HEK293 (cell line): Measurements from ENCODE around the gene TRAPPC2.

Experiments used
- CTCF ChIA-PET: fragments of 350-600 bp; formaldehyde crosslinking; extraction: SDS; loops from one replicate; lab custom pipeline; 2021; ENCODE audit warnings: antibody characterized with exemption; lab: Yijun Ruan, JAX
- POLR2A ChIA-PET: fragments of 300-600 bp; formaldehyde crosslinking; extraction: SDS; loops from one replicate; lab custom pipeline; 2020; ENCODE audit warnings: antibody characterized with exemption, inconsistent platforms; lab: Yijun Ruan, JAX
- H3K27ac ChIP-seq: fragments of 200-500 bp; sonication (Bioruptor generic); 2 replicates; pipeline ENCODE4 v1.5.1; 2014; ENCODE audit warnings: low read depth, low read length, control low read depth, inconsistent platforms; ENCODE audit errors: extremely low read depth
- H3K36me3 ChIP-seq, 2 experiments: fragments of 200-500 bp in 1 of 2; sonication (Bioruptor generic) in 1 of 2; 1 replicate in 1 of 2; 2 replicates in 1 of 2; pipeline ENCODE4 v1.5.1; 2014 to 2017; ENCODE audit warnings: inconsistent platforms in 2 of 2, low read length in 2 of 2; ENCODE audit not compliant: control insufficient read depth in 2 of 2, insufficient read depth in 1 of 2
- H3K4me1 ChIP-seq: fragments of 200-500 bp; sonication (Bioruptor generic); 2 replicates; pipeline ENCODE4 v1.5.1; 2014; ENCODE audit warnings: mild to moderate bottlenecking, low read length, inconsistent platforms; ENCODE audit not compliant: control insufficient read depth, insufficient read depth
- H3K4me3 ChIP-seq: 2 replicates; pipeline ENCODE4 v1.5.1; 2011; ENCODE audit warnings: low read depth, mild to moderate bottlenecking, control low read depth, low read length, moderate library complexity
- H3K9me3 ChIP-seq: fragments of 200-500 bp; sonication (Bioruptor generic); 2 replicates; pipeline ENCODE4 v1.5.1; 2014; ENCODE audit warnings: low read depth, low read length, inconsistent platforms; ENCODE audit not compliant: control insufficient read depth, insufficient read depth
- GFI1B ChIP-seq: fragments of 450-650 bp; formaldehyde crosslinking; IDR thresholded peaks from 2 replicates; pipeline ENCODE4 v1.5.1; 2016; ENCODE audit warnings: missing biosample characterization, missing genetic modification characterization
- HOXD13 ChIP-seq: sonication (generic); formaldehyde crosslinking; IDR thresholded peaks from 2 replicates; pipeline ENCODE4 v1.8.0; 2022; ENCODE audit warnings: missing genetic modification reagents, borderline replicate concordance
- KLF16 ChIP-seq: fragments of 450-650 bp; formaldehyde crosslinking; IDR thresholded peaks from 2 replicates; pipeline ENCODE4 v1.5.1; 2017; ENCODE audit warnings: missing biosample characterization, missing genetic modification characterization
- KLF17 ChIP-seq: fragments of 450-650 bp; formaldehyde crosslinking; IDR thresholded peaks from 2 replicates; pipeline ENCODE4 v1.5.1; 2016; ENCODE audit warnings: missing biosample characterization, missing genetic modification characterization
- KLF8 ChIP-seq: fragments of 450-650 bp; formaldehyde crosslinking; IDR thresholded peaks from 2 replicates; pipeline ENCODE4 v1.5.1; 2016; ENCODE audit warnings: missing biosample characterization, missing genetic modification characterization
- MYNN ChIP-seq: fragments of 450-650 bp; formaldehyde crosslinking; IDR thresholded peaks from 2 replicates; pipeline ENCODE4 v1.5.1; 2016; ENCODE audit warnings: missing biosample characterization, missing genetic modification characterization, borderline replicate concordance
- PRDM6 ChIP-seq: fragments of 450-650 bp; formaldehyde crosslinking; IDR thresholded peaks from 2 replicates; pipeline ENCODE4 v1.5.1; 2017; ENCODE audit warnings: missing biosample characterization, missing genetic modification characterization
- SETDB1 ChIP-seq: IDR thresholded peaks from one replicate; pipeline ENCODE4 v1.6.1; 2017; ENCODE audit warnings: mild to moderate bottlenecking, low read length, moderate library complexity, mixed read lengths; ENCODE audit not compliant: insufficient read length
- ZBTB1 ChIP-seq: fragments of 450-650 bp; formaldehyde crosslinking; IDR thresholded peaks from 2 replicates; pipeline ENCODE4 v1.5.1; 2016; ENCODE audit warnings: missing biosample characterization, missing genetic modification characterization
- ZBTB21 ChIP-seq: fragments of 450-650 bp; formaldehyde crosslinking; IDR thresholded peaks from 2 replicates; pipeline ENCODE4 v1.5.1; 2017; ENCODE audit warnings: missing biosample characterization, missing genetic modification characterization
- ZBTB44 ChIP-seq: fragments of 450-650 bp; IDR thresholded peaks from 2 replicates; pipeline ENCODE4 v1.5.1; 2018; ENCODE audit warnings: missing biosample characterization, mild to moderate bottlenecking, missing genetic modification characterization
- ZNF138 ChIP-seq: fragments of 450-650 bp; formaldehyde crosslinking; IDR thresholded peaks from 2 replicates; pipeline ENCODE4 v1.5.1; 2016; ENCODE audit warnings: missing biosample characterization, missing genetic modification characterization, borderline replicate concordance
- ZNF202 ChIP-seq: fragments of 450-650 bp; formaldehyde crosslinking; IDR thresholded peaks from 2 replicates; pipeline ENCODE4 v1.5.1; 2016; ENCODE audit warnings: missing biosample characterization, missing genetic modification characterization, borderline replicate concordance
- ZNF214 ChIP-seq: fragments of 450-650 bp; formaldehyde crosslinking; IDR thresholded peaks from 2 replicates; pipeline ENCODE4 v1.5.1; 2017; ENCODE audit warnings: missing biosample characterization, mild to moderate bottlenecking, missing genetic modification characterization, borderline replicate concordance
- ZNF239 ChIP-seq: fragments of 450-650 bp; formaldehyde crosslinking; IDR thresholded peaks from 2 replicates; pipeline ENCODE4 v1.5.1; 2016; ENCODE audit warnings: missing biosample characterization, missing genetic modification characterization
- ZNF266 ChIP-seq: fragments of 450-650 bp; formaldehyde crosslinking; IDR thresholded peaks from 2 replicates; pipeline ENCODE4 v1.5.1; 2016; ENCODE audit warnings: missing biosample characterization, missing genetic modification characterization, low read depth
- ZNF274 ChIP-seq, 2 experiments: fragments of 200-500 bp in 1 of 2; fragments of 450-650 bp in 1 of 2; sonication (Bioruptor generic) in 1 of 2; formaldehyde crosslinking in 1 of 2; IDR thresholded peaks; 2 replicates each; pipeline versions ENCODE4 v1.5.1 to v1.6.1; 2014 to 2016; ENCODE audit warnings: borderline replicate concordance in 1 of 2, inconsistent platforms in 1 of 2, low read length in 1 of 2, missing biosample characterization in 1 of 2, missing genetic modification characterization in 1 of 2
- ZNF366 ChIP-seq: fragments of 450-650 bp; formaldehyde crosslinking; conservative IDR thresholded peaks from 2 replicates; pipeline ENCODE4 v1.5.1; 2016; ENCODE audit warnings: missing biosample characterization, missing genetic modification characterization
- ZNF473 ChIP-seq: fragments of 450-650 bp; formaldehyde crosslinking; IDR thresholded peaks from 2 replicates; pipeline ENCODE4 v1.5.1; 2017; ENCODE audit warnings: missing biosample characterization, missing genetic modification characterization
- ZNF488 ChIP-seq: fragments of 450-650 bp; formaldehyde crosslinking; IDR thresholded peaks from 2 replicates; pipeline ENCODE4 v1.5.1; 2016; ENCODE audit warnings: missing biosample characterization, missing genetic modification characterization
- ZNF501 ChIP-seq: fragments of 450-650 bp; formaldehyde crosslinking; IDR thresholded peaks from 2 replicates; pipeline ENCODE4 v1.5.1; 2016; ENCODE audit warnings: missing biosample characterization, missing genetic modification characterization
- ZNF549 ChIP-seq: fragments of 450-650 bp; IDR thresholded peaks from 2 replicates; pipeline ENCODE4 v1.5.1; 2018; ENCODE audit warnings: missing biosample characterization, missing genetic modification characterization, mild to moderate bottlenecking, inconsistent platforms, moderate library complexity
- ZNF560 ChIP-seq: fragments of 450-650 bp; formaldehyde crosslinking; IDR thresholded peaks from 2 replicates; pipeline ENCODE4 v1.5.1; 2017; ENCODE audit warnings: missing biosample characterization, missing genetic modification characterization, borderline replicate concordance
- ZNF585B ChIP-seq: fragments of 450-650 bp; formaldehyde crosslinking; IDR thresholded peaks from 2 replicates; pipeline ENCODE4 v1.5.1; 2016; ENCODE audit warnings: missing biosample characterization, missing genetic modification characterization
- ZNF596 ChIP-seq: fragments of 450-650 bp; IDR thresholded peaks from 2 replicates; pipeline ENCODE4 v1.5.0; 2018; ENCODE audit warnings: missing biosample characterization, mild to moderate bottlenecking, missing genetic modification characterization, moderate library complexity
- ZNF621 ChIP-seq: fragments of 450-650 bp; formaldehyde crosslinking; IDR thresholded peaks from 2 replicates; pipeline ENCODE4 v1.5.1; 2017; ENCODE audit warnings: missing biosample characterization, missing genetic modification characterization
- ZNF677 ChIP-seq: fragments of 450-650 bp; IDR thresholded peaks from 2 replicates; pipeline ENCODE4 v1.5.0; 2018; ENCODE audit warnings: missing biosample characterization, mild to moderate bottlenecking, missing genetic modification characterization, moderate library complexity
- ZNF768 ChIP-seq: fragments of 450-650 bp; formaldehyde crosslinking; IDR thresholded peaks from 2 replicates; pipeline ENCODE4 v1.5.1; 2018; ENCODE audit warnings: missing biosample characterization, mild to moderate bottlenecking, missing genetic modification characterization
- ZSCAN16 ChIP-seq: fragments of 450-650 bp; formaldehyde crosslinking; IDR thresholded peaks from 2 replicates; pipeline ENCODE4 v1.5.1; 2016; ENCODE audit warnings: missing biosample characterization, missing genetic modification characterization

TRAPPC2 gene

GRCh38 chrX:13770013-13770535 lies 35.7 kb upstream of the TRAPPC2 start (continued):
- 0 out of 2 replicates have a peak, but pooled peaks have one; percentile 17 for TF ChIP-seq ZBTB44
- TF ChIP-seq PRDM6 = peak; percentile 71; the same call in 1 of the 2 replicates
- no peak for TF ChIP-seq ZNF138 (tag by site-specific recombination)
- TF ChIP-seq ZSCAN16 = no peak
- TF ChIP-seq ZNF274 (IDR thresholded peaks at IDR 0.05; ENCODE audit: low read length) = no peak
- no peak for TF ChIP-seq ZNF274 (tag by site-specific recombination; IDR thresholded peaks at IDR 0.05; ENCODE audit: borderline replicate concordance)
- TF ChIP-seq ZNF488 (tag by site-specific recombination) = no peak
- no peak for TF ChIP-seq ZNF677
- TF ChIP-seq ZNF501 = no peak
- no peak for TF ChIP-seq ZNF202 (tag by site-specific recombination)
- no peak for TF ChIP-seq ZNF585B (tag by site-specific recombination)
- TF ChIP-seq HOXD13 (CRISPR knock-in tag) = no peak
- TF ChIP-seq ZNF596 (tag by site-specific recombination) = no peak
- no peak for TF ChIP-seq KLF17 (tag by site-specific recombination)
- no peak for TF ChIP-seq ZNF768 (tag by site-specific recombination)
- no peak for TF ChIP-seq KLF8 (tag by site-specific recombination)
- no peak for TF ChIP-seq ZNF266 (tag by site-specific recombination)
- TF ChIP-seq ZNF621 = no peak

- ChIA-PET CTCF (interaction anchor here (0.6 to 1.1 kb wide), 4 partner anchors 19 to 263 kb away, joined by 3 to 5 read pairs (median 4); no protein-coding TSS in a partner anchor), POLR2A (no interaction called here)
These were observed 34.5 kb upstream of the TRAPPC2 start for GRCh38 chrX:13768939-13769338.

GRCh38 chrX:13764765-13765164 lies 30.3 kb upstream of the TRAPPC2 start:
- CTCF ChIA-PET = interaction anchor here (0.6 to 1.3 kb wide), 6 partner anchors 11 to 1010 kb away, joined by 3 to 4 read pairs (median 3); no protein-coding TSS in a partner anchor
- POLR2A ChIA-PET = no interaction called here
- Histone ChIP-seq H3K27ac (no peak overlapping the region), H3K36me3 (peaks cover 59 to 95% of the 10 kb centered on the region in 2 experiments), H3K4me1 (no peaks in the 10 kb centered on the region), H3K9me3 (no peaks in the 10 kb centered on the region), H3K4me3 (no peak overlapping the region)
- no peak for TF ChIP-seq ZNF239 (tag by site-specific recombination)
- no peak for TF ChIP-seq HOXD13 (CRISPR knock-in tag)
- no peak for TF ChIP-seq ZBTB21 (tag by site-specific recombination)
- TF ChIP-seq SETDB1 = no peak
- TF ChIP-seq ZNF214 = no peak
- TF ChIP-seq GFI1B = no peak
- TF ChIP-seq ZNF585B (tag by site-specific recombination) = no peak
- TF ChIP-seq ZNF366 (tag by site-specific recombination) = no peak
- TF ChIP-seq ZNF473 (tag by site-specific recombination) = no peak
- TF ChIP-seq KLF16 (tag by site-specific recombination) = no peak
- TF ChIP-seq ZNF488 (tag by site-specific recombination) = no peak
- no peak for TF ChIP-seq MYNN
- no peak for TF ChIP-seq ZNF560 (tag by site-specific recombination)
- TF ChIP-seq, all 188 proteins: peak for 0

More at GRCh38 chrX:13768939-13769338, 34.5 kb upstream of the TRAPPC2 start:
- Histone ChIP-seq H3K4me3 (no peak overlapping the region), H3K27ac (no peak overlapping the region), H3K4me1 (0 out of 2 replicates have a peak, but pooled peaks cover 2% of the 10 kb centered on the region), H3K9me3 (no peaks in the 10 kb centered on the region), H3K36me3 (peaks cover 50 to 78% of the 10 kb centered on the region in 2 experiments)
- no peak for TF ChIP-seq ZBTB1
- TF ChIP-seq ZNF549 (tag by site-specific recombination) = peak; percentile 90
